Measurements from ENCODE around the gene FBXO8. TPM values are rescaled to one million over a fixed set of nuclear protein-coding genes. Genes with fewer than 3 reads are reported as not detected.

Gene FBXO8
- 23.9 and 25.6 TPM in 2 replicates for total RNA-seq (2012; rRNA removed)
- polyA plus RNA-seq (2012; rRNA removed), result 10.4 and 11.3 TPM in 2 replicates
- polyA plus RNA-seq (2012; cell fraction: cytosol; rRNA removed), result 7.9 and 8.1 TPM in 2 replicates
- 2.5 and 8.0 TPM in 2 replicates for polyA plus RNA-seq (2012; cell fraction: nucleus; rRNA removed; ENCODE audit: low replicate concordance)
- Bru-seq, nascent RNA, result percentile 56 among the genes with signal in this experiment
- percentile 37 among the genes with signal in this experiment for BruChase-seq, experiment 1, labeled RNA remaining after a 6-hour chase
- percentile 41 among the genes with signal in this experiment for BruChase-seq, experiment 2, labeled RNA remaining after a 2-hour chase
- long read RNA-seq, transcript FBXO8-201 (6 exons, 2,577 nt), result major isoform, 12 of 14 reads
- long read RNA-seq, partial matches to known transcripts, result 0 of 14 reads
- long read RNA-seq, other reads (novel, unspliced or antisense), result 2 of 14 reads

GRCh38 chr4:174283507-174284471, at the start of gene FBXO8, which contains the start of gene CEP44:
FBXO8 (minus strand) TSS chr4:174283667; CDS start chr4:174263092, 20,575 bp downstream.
CEP44 (plus strand) TSS chr4:174283911; CDS start chr4:174299122, 15,211 bp downstream.
- in situ Hi-C loops (cut with MboI; ENCODE audit: low sequenced_read_pairs), result no loop called here
- H3K18ac ChIP-seq (ENCODE audit: low read depth, low read length), result peak within 1 kb of the TSS; percentile 97

More at GRCh38 chr4:174283507-174284471, at the start of gene FBXO8, which contains the start of gene CEP44:
- whole genome bisulfite sequencing, 2 experiments (ENCODE audit: extremely low coverage in 2 of 2, insufficient read length in 1 of 2), result 3% methylated on average over 6 of the region's 52 CpGs; no CpG with 5 or more reads in 1 of the 2 experiments
- TF ChIP-seq USF2 (IDR thresholded peaks at IDR 0.05; ENCODE audit: low read depth, low read length) (no peak), ELK1 (IDR thresholded peaks at IDR 0.05; ENCODE audit: borderline replicate concordance, low read depth, low read length) (no peak), RAD21 (IDR thresholded peaks at IDR 0.05; ENCODE audit: low read length) (no peak), RCOR1 (IDR thresholded peaks at IDR 0.05; ENCODE audit: insufficient replicate concordance, low read length) (no peak), POLR2A (IDR thresholded peaks at IDR 0.05; ENCODE audit: low read depth, low read length) (peak; percentile 22; the same call in 1 of the 2 replicates), MAZ (IDR thresholded peaks at IDR 0.05; ENCODE audit: borderline replicate concordance, low read depth, low read length) (no peak; the same call in 1 of the 2 replicates), MAFK (IDR thresholded peaks at IDR 0.05; ENCODE audit: low read depth, low read length) (peak; percentile 29; the same call in 1 of the 2 replicates)
- Histone ChIP-seq H3K4me3 (ENCODE audit: insufficient read depth, low read depth, low read length) (peak within 1 kb of the TSS; percentile 60), H3K79me1 (ENCODE audit: low read depth in 1 of 2, low read length in 2 of 2) (peaks cover 6 to 34% of the 10 kb centered on the region in 2 experiments; a peak in 3 of 4 replicates), H2BK15ac (ENCODE audit: low read depth, low read length) (peak within 1 kb of the TSS; percentile 99), H4K5ac (ENCODE audit: low read depth, low read length) (peak within 1 kb of the TSS; percentile 96), H4K8ac (ENCODE audit: low read depth in 2 of 2, low read length in 2 of 2) (peak within 1 kb of the TSS; percentile 64 to 99), H3K14ac (replicated peaks; ENCODE audit: low read depth, low read length) (peak within 1 kb of the TSS; percentile 100), H3K4me1 (ENCODE audit: control insufficient read depth, insufficient read depth, low read length) (no peaks in the 10 kb centered on the region), H3K56ac (ENCODE audit: extremely low read depth, insufficient read depth, low read length) (peak within 1 kb of the TSS; percentile 100), H2AK5ac (ENCODE audit: low read depth, low read length) (0 out of 2 replicates have a peak within 1 kb of the TSS, but pooled peaks have one; percentile 5), H3K27me3 (ENCODE audit: control insufficient read depth, insufficient read depth, low read length) (no peaks in the 10 kb centered on the region), H3K23ac (ENCODE audit: low read depth, low read length) (peak within 1 kb of the TSS; percentile 99), H2BK5ac (ENCODE audit: low read depth, low read length, poor library complexity, severe bottlenecking) (peak within 1 kb of the TSS; percentile 98), H4K91ac (ENCODE audit: insufficient read depth, low read depth, low read length) (peak within 1 kb of the TSS; percentile 100), H3K9ac (ENCODE audit: low read depth, low read length) (peak within 1 kb of the TSS; percentile 98), H3K4me2 (ENCODE audit: low read depth, low read length) (peak within 1 kb of the TSS; percentile 98), H3K27ac (ENCODE audit: insufficient read depth, low read length) (peak within 1 kb of the TSS; percentile 96), H2AK9ac (replicated peaks; ENCODE audit: low read depth, low read length, poor library complexity) (peak within 1 kb of the TSS; percentile 91), H3K9me3 (ENCODE audit: control insufficient read depth, insufficient read depth, low read length) (no peaks in the 10 kb centered on the region), H3K9me1 (ENCODE audit: insufficient read depth, low read length) (no peaks in the 10 kb centered on the region), H3K4ac (ENCODE audit: low read depth, low read length) (peak within 1 kb of the TSS; percentile 99), H2BK20ac (ENCODE audit: low read depth, low read length) (peak within 1 kb of the TSS; percentile 99), H3K36me3 (ENCODE audit: control insufficient read depth, insufficient read depth, low read length) (no peaks in the 10 kb centered on the region), H2BK120ac (ENCODE audit: low read depth, low read length) (peak within 1 kb of the TSS; percentile 100), H2AFZ (replicated peaks; ENCODE audit: low read length, poor library complexity) (peak within 1 kb of the TSS; percentile 99), H4K20me1 (ENCODE audit: insufficient read depth, low read length) (no peaks in the 10 kb centered on the region)
- DNase-seq (peak; percentile 78), ATAC-seq (ENCODE audit: low read depth) (peak; percentile 79)
- dilution Hi-C loops (cut with HindIII; ENCODE audit: low sequenced_read_pairs, unreplicated experiment) (no loop called here), intact Hi-C loops (cut with micrococcal nuclease) (loop anchor here (2.0 to 5.0 kb wide), 2 partner anchors 61 to 911 kb away; partner anchors contain the start of gene SAP30)
- ChIA-PET CTCF (interaction anchor here (1.0 kb wide), 1 partner anchor 62 kb away, joined by 3 read pairs; no protein-coding TSS in a partner anchor), POLR2A (ENCODE audit: unreplicated experiment) (no interaction called here)
- no TSS peak for BruUV-seq (replicated peaks)
